Kidney tubule cell (primary cell): Measurements from ENCODE around the gene INTS7.
A peak's percentile ranks its signal among the peaks of the same experiment; 100 is the strongest.
"Not testable (repeated sequence)": the region's sequence is repeated elsewhere in the genome, so short reads cannot be mapped to it uniquely, and the experiment has no call there.

Experiments
- DNase-seq: peaks from one replicate; pipeline ENCODE4 v3.0.0-alpha.2; 2018; ENCODE audit warnings: low spot score

Gene INTS7

GRCh38 chr1:211978596-211978995 lies 56.8 kb downstream of the INTS7 start:
- no peak for DNase-seq

- no peak for DNase-seq
Measured at GRCh38 chr1:211975152-211975941, 60.0 kb downstream of the INTS7 start.

- DNase-seq = no peak
Measured at GRCh38 chr1:211973541-211973940, 61.8 kb downstream of the INTS7 start.

- no peak for DNase-seq
Measured at GRCh38 chr1:211968200-211968834, 67.0 kb downstream of the INTS7 start.

GRCh38 chr1:211967704-211968103 lies 67.7 kb downstream of the INTS7 start:
- no peak for DNase-seq

GRCh38 chr1:211965108-211965805 lies 70.1 kb downstream of the INTS7 start:
- DNase-seq = no peak

GRCh38 chr1:211959680-211960079 lies 75.7 kb downstream of the INTS7 start:
- DNase-seq = no peak

- DNase-seq = no peak
Measured at GRCh38 chr1:211959221-211959620, 76.1 kb downstream of the INTS7 start.

GRCh38 chr1:211954028-211954427 lies 81.3 kb downstream of the INTS7 start:
- DNase-seq = not testable (repeated sequence)

- not testable (repeated sequence) for DNase-seq
Measured at GRCh38 chr1:211953543-211953942, 81.8 kb downstream of the INTS7 start.

GRCh38 chr1:211952299-211952698 lies 83.1 kb downstream of the INTS7 start:
- no peak for DNase-seq

GRCh38 chr1:211951856-211952255 lies 83.5 kb downstream of the INTS7 start:
- peak; percentile 92 for DNase-seq

GRCh38 chr1:211948377-211948776 lies 87.0 kb downstream of the INTS7 start:
- no peak for DNase-seq

- DNase-seq = no peak
Measured at GRCh38 chr1:211947396-211948295, 87.7 kb downstream of the INTS7 start.

- peak; percentile 95 for DNase-seq
Measured at GRCh38 chr1:211944733-211945500, 90.4 kb downstream of the INTS7 start.

GRCh38 chr1:211942583-211942982 lies 92.8 kb downstream of the INTS7 start:
- DNase-seq = no peak

- no peak for DNase-seq
Measured at GRCh38 chr1:211939876-211940468, 95.4 kb downstream of the INTS7 start.

- no peak for DNase-seq
Measured at GRCh38 chr1:211938561-211938997, 96.8 kb downstream of the INTS7 start.

- not testable (repeated sequence) for DNase-seq
Measured at GRCh38 chr1:211937422-211937821, 97.9 kb downstream of the INTS7 start.

- DNase-seq = no peak
Measured at GRCh38 chr1:211935448-211935970, 99.8 kb downstream of the INTS7 start.
